GM19351 (cell line): Measurements from ENCODE around the gene KAT8.
"Not testable (repeated sequence)": the region's sequence is repeated elsewhere in the genome, so short reads cannot be mapped to it uniquely, and the experiment has no call there.

ENCODE experiments used
- ATAC-seq: cut with Tn5 transposase; IDR thresholded peaks from one replicate; pipeline ENCODE4 v1.9.1; 2021; ENCODE audit warnings: mild to moderate bottlenecking, moderate library complexity; ENCODE audit not compliant: unreplicated experiment

KAT8 gene

GRCh38 chr16:31083556-31083955 lies 33.9 kb upstream of the KAT8 start:
- ATAC-seq, result no peak

- ATAC-seq, result no peak
These were observed 33.5 kb upstream of the KAT8 start for GRCh38 chr16:31083981-31084380.

GRCh38 chr16:31084584-31085302 lies 32.7 kb upstream of the KAT8 start:
- no peak for ATAC-seq

- ATAC-seq, result no peak
These were observed 32.1 kb upstream of the KAT8 start for GRCh38 chr16:31085411-31085810.

GRCh38 chr16:31085873-31086628 lies 31.4 kb upstream of the KAT8 start:
- ATAC-seq, result no peak

GRCh38 chr16:31086629-31086906 lies 30.9 kb upstream of the KAT8 start:
- no peak for ATAC-seq

- no peak for ATAC-seq
These were observed 30.0 kb upstream of the KAT8 start for GRCh38 chr16:31087481-31087880.

GRCh38 chr16:31087971-31088370 lies 29.5 kb upstream of the KAT8 start:
- ATAC-seq, result no peak

GRCh38 chr16:31088459-31089183 lies 28.8 kb upstream of the KAT8 start, which contains the start of gene PRSS53:
TSS of gene PRSS53 (minus strand) at chr16:31088943. CDS start at chr16:31088809, 134 bp downstream.
- ATAC-seq, result no peak

- ATAC-seq, result no peak
These were observed 28.3 kb upstream of the KAT8 start for GRCh38 chr16:31089199-31089598.

- no peak for ATAC-seq
These were observed 26.9 kb upstream of the KAT8 start for GRCh38 chr16:31090540-31090939.

- no peak for ATAC-seq
These were observed 25.1 kb upstream of the KAT8 start for GRCh38 chr16:31092330-31092729.

GRCh38 chr16:31093132-31093703 lies 24.2 kb upstream of the KAT8 start:
- no peak for ATAC-seq

- no peak for ATAC-seq
These were observed 23.4 kb upstream of the KAT8 start for GRCh38 chr16:31094088-31094423.

GRCh38 chr16:31094424-31095120 lies 22.9 kb upstream of the KAT8 start, which contains the start of gene VKORC1:
TSS of gene VKORC1 (minus strand) at chr16:31094797. CDS start at chr16:31094729, 68 bp downstream.
- ATAC-seq, result peak; percentile 78

- ATAC-seq, result no peak
These were observed 17.4 kb upstream of the KAT8 start for GRCh38 chr16:31099860-31100638.

- not testable (repeated sequence) for ATAC-seq
These were observed 16.4 kb upstream of the KAT8 start for GRCh38 chr16:31100876-31101641.

GRCh38 chr16:31105677-31106213 lies 11.7 kb upstream of the KAT8 start:
- no peak for ATAC-seq
